HG03460 (cell line): Measurements from ENCODE around the gene GLT1D1.

Experiments used
- ATAC-seq: cut with Tn5 transposase; IDR thresholded peaks from one replicate; pipeline ENCODE4 v1.9.1; 2021; ENCODE audit not compliant: unreplicated experiment

The GLT1D1 gene

GRCh38 chr12:128852026-128852698, 1.1 kb upstream of the GLT1D1 start:
- no peak for ATAC-seq

GRCh38 chr12:128853600-128854197, 421 bp downstream of the GLT1D1 start:
- ATAC-seq: no peak

DNA sequence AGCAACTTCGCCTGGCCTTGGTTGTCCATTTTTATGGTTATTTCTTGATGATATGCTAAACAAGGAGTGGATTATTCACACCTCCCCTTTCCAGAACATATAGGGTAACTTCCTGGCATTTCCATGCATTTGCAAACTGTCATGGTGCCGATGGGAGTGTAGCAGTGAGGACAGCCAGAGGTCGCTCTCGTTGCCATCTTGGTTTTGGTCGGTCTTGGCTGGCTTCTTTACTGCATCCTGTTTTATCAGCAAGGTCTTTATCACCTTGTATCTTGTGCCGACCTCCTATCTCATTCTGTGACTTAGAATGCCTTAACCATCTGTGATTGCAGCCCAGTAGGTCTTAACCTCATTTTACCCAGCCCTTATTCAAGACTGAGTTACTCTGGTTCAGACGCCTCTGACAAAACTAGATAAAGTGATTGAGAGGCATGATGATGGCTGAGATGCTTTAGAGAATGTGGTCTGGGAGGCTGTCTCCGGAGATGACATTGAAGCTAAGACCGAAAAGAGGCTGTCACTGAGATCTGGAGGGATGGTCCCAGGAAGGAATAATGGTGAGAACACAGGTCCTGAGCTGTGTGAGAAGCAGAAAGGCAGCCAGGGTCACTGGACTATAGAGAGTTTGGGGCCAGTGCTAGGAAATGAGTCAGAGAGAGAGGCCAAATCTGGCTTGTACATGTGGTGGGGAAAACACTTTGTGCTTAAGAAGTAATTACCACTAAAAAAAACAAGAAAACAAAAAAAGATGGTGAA, 2.9 kb downstream of the GLT1D1 start:
- no peak for ATAC-seq

GRCh38 chr12:128856791-128857078, 3.5 kb downstream of the GLT1D1 start:
- no peak for ATAC-seq

- no peak for ATAC-seq
Observed at GRCh38 chr12:128857133-128857763, 4.0 kb downstream of the GLT1D1 start.

DNA sequence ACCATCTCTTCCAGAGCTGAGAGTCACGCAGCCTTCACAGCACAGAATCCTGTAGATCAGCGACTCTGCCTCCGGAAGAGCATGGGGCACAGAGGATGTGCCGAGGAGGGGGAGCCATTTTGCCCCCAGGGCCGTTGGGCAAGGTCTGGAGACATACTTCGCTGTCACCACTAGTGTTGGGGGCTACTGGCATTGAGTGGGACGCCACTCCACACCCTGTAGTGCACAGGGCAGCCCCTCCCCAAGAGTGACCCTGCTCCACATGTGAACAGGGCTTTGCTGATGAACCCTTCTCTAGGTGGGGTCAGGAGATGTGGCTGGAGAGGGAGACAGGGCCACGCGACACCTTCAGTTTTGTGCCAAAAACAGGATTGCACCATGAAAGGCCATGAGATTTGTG, 6.0 kb downstream of the GLT1D1 start:
- ATAC-seq: no peak

DNA sequence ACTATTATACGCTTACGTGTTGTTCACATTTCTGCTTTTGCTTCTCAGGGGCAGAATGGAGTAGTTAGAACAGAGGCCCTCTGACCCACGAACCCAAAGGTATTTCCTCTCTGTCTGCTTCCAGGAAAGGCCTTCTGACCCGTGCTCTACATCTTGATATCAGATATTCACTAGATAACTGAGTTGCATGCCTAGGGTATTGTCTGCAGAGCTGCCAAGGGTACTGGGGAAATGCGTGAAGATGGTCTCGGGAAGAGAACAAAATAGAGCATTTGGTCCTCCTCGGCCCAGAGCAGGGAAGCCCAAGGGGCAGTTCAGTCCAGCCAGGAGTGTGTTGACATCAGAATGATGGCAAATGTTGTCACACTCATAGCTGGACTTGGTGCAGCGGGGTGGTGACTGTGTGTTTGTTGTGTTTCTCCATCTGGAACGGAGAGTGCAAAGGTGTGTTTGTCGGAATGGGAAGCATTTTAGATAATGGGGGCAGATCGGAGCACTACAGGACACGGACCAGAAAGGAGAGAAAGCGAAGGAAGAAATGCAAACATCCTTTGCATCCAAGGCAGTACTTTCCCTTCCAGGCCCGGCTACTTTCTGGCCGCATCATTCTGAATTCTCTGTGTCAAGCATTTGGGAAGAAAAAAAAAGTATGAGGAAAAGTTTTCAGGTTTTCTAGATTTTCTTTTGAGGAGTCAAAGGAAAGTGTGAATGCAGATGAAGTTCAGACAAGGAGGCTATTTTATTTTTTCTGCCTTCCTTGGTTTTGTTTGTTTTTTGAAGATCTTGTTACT, 8.1 kb downstream of the GLT1D1 start:
- no peak for ATAC-seq

DNA sequence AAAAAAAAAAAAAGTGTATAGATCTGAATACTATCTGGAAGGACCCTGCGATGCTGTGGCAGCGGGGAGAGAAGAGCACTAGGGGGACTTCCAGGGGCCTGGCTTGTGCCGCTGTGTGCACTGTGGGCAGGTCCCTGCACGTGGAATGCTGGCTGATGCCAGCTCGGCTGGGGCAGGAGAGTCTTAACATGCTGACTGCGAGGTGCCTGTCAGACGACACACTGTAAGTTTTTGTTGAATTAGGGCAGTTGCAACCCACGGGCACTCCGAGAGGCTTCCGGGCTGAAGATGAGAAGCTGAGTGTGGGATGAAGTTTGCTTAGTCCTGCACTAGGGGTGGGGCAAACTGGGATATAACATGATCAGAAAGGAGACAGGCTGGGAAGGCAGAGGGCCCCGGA, 10.7 kb downstream of the GLT1D1 start:
- ATAC-seq: no peak

- ATAC-seq: no peak
Observed at GRCh38 chr12:128864516-128865186, 11.4 kb downstream of the GLT1D1 start.

- no peak for ATAC-seq
Observed at GRCh38 chr12:128867466-128867865, 14.2 kb downstream of the GLT1D1 start.

- ATAC-seq: no peak
Observed at GRCh38 chr12:128871516-128871892, 18.2 kb downstream of the GLT1D1 start.

- ATAC-seq: no peak
Observed at GRCh38 chr12:128872303-128872702, 19.0 kb downstream of the GLT1D1 start.

DNA sequence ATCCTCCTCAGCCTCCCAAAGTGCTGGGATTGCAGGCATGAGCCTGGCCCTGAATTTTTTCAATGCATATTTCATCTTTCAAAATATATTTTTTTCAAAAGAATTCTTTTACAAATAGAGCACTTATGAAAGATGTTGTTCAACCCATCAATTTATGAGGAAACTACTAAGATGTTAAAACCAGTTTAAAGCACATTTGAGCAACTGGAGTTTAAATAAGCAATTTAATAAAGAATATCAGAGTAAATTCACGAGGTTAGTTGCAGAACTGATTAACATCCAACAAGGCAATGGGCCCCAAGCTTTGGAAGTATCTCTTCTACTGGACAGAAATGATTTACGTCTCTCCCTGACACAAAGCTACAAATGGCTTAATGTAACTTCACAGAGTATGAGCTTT, 23.3 kb downstream of the GLT1D1 start:
- no peak for ATAC-seq

DNA sequence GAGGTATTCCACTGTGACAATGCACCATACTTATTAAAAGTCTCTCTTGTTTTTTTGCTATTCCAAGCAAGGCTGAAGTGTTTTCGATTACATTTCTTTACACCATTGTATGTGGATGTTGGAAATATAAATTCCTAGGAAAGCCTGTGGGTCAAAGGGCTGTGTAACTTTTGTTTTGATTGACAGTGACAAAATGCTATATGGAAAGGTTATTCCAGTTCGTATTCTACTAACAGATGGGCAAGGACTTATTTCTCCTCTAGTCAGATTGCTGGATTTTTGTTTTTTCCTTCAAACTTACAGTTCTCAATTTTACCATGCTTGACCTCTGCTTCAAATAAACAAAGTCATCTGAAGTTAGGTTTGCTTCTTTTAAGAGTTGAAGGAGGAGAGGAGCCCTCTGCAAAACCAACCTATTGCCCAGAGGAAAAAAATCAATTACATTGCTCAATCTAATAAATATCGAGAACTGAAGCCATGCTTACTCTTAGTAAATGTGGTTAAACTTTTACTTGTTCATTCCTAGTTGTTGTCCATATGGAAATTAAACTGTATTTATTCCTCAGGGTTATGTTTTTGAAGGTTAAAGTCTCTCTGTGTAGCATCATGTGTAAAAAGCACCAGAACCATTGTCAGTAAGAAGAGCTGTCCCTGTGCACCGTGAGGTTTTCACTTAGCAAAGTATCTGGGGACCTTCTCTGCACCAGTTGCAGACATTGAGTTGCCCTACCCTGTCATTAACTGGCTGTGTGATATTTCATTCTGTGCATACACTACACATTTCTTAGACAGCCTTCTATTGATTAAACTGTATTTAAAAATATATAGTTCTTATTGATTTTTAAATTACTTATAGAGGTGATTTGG, 26.9 kb downstream of the GLT1D1 start:
- ATAC-seq: no peak

DNA sequence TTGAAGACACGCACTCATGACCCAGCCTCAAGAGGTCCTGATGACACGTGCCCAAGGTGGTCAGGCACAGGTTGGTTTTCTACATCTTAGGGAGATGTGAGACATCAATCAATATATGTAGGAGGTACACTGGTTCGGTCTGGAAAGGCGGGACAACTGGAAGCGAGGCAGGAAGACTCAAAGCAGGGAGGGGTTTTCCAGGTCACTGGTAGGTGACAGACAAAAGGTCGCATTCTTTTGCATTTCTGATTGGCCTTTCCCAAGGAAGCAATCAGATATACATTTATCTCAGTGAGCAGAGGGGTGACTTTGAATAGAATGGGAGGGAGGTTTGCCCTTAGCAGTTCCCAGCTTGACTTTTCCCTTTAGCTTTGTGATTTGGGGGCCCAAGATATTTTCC, 38.6 kb downstream of the GLT1D1 start:
- no peak for ATAC-seq

DNA sequence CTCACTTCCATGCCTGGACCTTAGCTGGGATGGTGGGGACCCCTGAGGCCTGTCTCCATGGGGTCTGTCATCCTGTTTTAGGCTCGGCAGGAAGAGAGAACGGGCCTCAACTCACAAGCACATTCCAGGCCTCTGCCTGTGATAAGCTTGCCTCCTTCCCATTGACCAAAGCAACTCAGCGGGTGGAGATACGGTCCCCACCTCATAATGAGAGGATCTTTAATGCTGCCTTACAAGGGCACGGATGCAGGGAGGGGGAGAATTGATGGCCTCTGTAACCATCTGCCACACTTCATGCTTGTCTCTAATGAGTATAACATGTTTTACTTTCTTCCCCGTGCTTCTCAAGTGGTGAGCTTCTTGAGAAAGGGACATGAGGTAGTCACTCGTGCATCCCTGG, 50.0 kb downstream of the GLT1D1 start:
- no peak for ATAC-seq

DNA sequence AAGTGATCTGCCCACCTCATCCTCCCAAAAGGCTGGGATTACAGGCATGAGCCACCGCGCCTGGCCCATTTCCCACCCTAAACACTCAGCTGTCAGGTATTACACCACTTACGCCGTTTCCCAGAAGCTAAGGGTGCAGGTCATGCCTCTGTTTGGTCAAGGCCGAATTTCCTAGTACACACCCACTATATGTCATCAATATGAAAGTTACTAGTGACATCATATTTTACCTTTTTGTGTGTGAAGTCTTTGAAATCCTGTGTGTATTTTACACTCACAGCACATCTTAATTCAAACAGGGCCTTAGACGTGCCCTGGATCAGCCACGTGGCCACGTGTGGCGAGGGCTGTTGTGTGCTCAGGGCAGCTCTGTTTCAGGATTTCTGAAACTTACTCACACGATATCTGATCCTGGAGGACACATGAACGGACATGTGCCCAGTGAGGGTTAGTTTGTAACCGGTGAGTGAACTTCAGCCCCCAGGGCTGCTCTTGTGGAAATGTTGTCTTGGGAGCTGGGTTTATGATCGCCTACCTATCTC, 51.8 kb downstream of the GLT1D1 start:
- ATAC-seq: no peak

DNA sequence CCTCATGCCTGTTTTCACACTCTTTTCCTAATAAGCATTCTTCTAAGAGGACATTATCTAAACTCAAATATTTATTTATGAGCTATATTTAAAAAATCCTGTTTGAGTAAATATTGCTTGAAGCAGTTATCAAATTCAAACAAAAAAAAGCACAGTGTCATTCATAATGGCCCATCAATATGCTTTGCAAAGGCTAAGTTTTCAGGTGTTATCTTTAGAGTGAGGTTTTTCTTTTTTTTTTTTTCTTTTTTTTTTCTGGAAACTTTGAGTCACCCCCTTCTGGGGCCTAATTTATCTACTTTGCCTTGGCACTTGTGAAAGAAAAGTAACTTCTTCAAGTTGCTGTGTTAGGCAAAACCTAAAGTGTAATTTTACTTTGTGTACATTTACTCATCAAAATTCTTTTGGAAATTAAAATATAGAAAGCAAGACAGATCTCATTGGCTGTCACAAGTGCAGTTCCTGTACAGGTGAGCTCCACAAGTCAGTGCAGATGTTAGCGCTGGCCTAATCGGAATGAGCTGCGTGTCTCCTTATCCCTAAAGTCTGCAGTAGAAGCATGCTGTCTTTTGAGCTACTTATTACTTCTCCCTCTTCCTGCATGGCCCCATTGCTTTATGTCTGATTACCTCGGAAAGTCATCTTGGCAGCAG, 53.3 kb downstream of the GLT1D1 start:
- ATAC-seq: no peak

GRCh38 chr12:128908254-128908653, 55.0 kb downstream of the GLT1D1 start:
- ATAC-seq: no peak
